Tibial artery (tissue), 4 donors: ENCODE data around the gene RLN3.

Experiments
- DNase-seq, 2 donors: peaks; one replicate each; pipeline ENCODE4 v3.0.0-alpha.2; 2019
- H3K27ac ChIP-seq, 2 donors: fragments of 200-600 bp; sonication (generic) in 1 of 2; 1 replicate in 1 of 2; 2 replicates in 1 of 2; pipeline ENCODE4 v1.5.1; 2018 to 2019; ENCODE audit warnings: mild to moderate bottlenecking in 1 of 2
- H3K27me3 ChIP-seq, 2 donors: fragments of 200-600 bp; sonication (generic) in 1 of 2; one replicate each; pipeline versions ENCODE4 v1.5.1 to v1.6.0; 2016 to 2019
- H3K36me3 ChIP-seq, 3 donors: fragments of 200-600 bp; sonication (generic) in 2 of 3; one replicate each; pipeline ENCODE4 v1.5.1; 2016 to 2019; ENCODE audit warnings: mild to moderate bottlenecking in 2 of 3
- H3K4me1 ChIP-seq, 4 donors: fragments of 200-600 bp; sonication (generic) in 2 of 4; 1 replicate in 3 of 4; 2 replicates in 1 of 4; pipeline ENCODE4 v1.5.1; 2016 to 2019
- H3K4me3 ChIP-seq, 2 donors: fragments of 200-600 bp; sonication (generic) in 1 of 2; 1 replicate in 1 of 2; 2 replicates in 1 of 2; pipeline ENCODE4 v1.5.1; 2018 to 2019; ENCODE audit warnings: mild to moderate bottlenecking in 2 of 2
- H3K9me3 ChIP-seq, 3 donors: fragments of 200-600 bp; sonication (generic) in 1 of 3; one replicate each; pipeline ENCODE4 v1.5.1; 2016 to 2019
- intact Hi-C: fragments of 100-400 bp; cut with DNase I; formaldehyde crosslinking; loops from one replicate; pipeline ENCODE4 v1.15.0; 2023; ENCODE audit warnings: low total_unique reads
- TF ChIP-seq, protein P1 (sequence below), 2 experiments: fragments of 200-600 bp in 1 of 2; fragments of 450-650 bp in 1 of 2; IDR thresholded peaks; one replicate each; pipeline ENCODE4 v1.5.1; 2017 to 2019; ENCODE audit warnings: antibody characterized with exemption in 2 of 2, mild to moderate bottlenecking in 1 of 2, moderate library complexity in 1 of 2

Gene RLN3

DNA sequence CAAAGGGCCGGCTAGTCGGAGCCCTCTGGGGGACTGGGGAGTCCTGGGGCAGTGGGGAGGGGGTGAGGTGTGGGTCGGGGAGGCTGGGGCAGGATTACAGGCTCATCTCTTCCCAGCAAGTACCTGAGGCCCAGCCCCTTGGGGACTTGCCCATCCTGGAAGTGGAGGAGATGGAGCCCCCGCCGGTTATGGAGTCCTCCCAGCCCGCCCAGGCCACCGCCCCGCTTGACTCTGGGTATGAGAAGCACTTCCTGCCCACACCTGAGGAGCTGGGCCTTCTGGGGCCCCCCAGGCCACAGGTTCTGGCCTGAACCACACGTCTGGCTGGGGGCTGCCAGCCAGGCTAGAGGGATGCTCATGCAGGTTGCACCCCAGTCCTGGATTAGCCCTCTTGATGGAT lies 24.0 kb downstream of the RLN3 start:
- Histone ChIP-seq H3K4me1 (peaks cover 0 to 2% (median 1%) of the 10 kb centered on the region in 4 donors), H3K36me3 (peaks cover 0 to 14% (median 0%) of the 10 kb centered on the region in 3 donors), H3K27me3 (peaks cover 0 to 1% of the 10 kb centered on the region in 2 donors), H3K27ac (no peak overlapping the region), H3K4me3 (no peak overlapping the region), H3K9me3 (no peaks in the 10 kb centered on the region)
- intact Hi-C loops, result loop anchor here (10.0 kb wide), 1 partner anchor 457 kb away; no protein-coding TSS in a partner anchor
- DNase-seq, result no peak
- TF ChIP-seq, protein P1, sequence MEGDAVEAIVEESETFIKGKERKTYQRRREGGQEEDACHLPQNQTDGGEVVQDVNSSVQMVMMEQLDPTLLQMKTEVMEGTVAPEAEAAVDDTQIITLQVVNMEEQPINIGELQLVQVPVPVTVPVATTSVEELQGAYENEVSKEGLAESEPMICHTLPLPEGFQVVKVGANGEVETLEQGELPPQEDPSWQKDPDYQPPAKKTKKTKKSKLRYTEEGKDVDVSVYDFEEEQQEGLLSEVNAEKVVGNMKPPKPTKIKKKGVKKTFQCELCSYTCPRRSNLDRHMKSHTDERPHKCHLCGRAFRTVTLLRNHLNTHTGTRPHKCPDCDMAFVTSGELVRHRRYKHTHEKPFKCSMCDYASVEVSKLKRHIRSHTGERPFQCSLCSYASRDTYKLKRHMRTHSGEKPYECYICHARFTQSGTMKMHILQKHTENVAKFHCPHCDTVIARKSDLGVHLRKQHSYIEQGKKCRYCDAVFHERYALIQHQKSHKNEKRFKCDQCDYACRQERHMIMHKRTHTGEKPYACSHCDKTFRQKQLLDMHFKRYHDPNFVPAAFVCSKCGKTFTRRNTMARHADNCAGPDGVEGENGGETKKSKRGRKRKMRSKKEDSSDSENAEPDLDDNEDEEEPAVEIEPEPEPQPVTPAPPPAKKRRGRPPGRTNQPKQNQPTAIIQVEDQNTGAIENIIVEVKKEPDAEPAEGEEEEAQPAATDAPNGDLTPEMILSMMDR (IDR thresholded peaks at IDR 0.05), result no peak

DNA sequence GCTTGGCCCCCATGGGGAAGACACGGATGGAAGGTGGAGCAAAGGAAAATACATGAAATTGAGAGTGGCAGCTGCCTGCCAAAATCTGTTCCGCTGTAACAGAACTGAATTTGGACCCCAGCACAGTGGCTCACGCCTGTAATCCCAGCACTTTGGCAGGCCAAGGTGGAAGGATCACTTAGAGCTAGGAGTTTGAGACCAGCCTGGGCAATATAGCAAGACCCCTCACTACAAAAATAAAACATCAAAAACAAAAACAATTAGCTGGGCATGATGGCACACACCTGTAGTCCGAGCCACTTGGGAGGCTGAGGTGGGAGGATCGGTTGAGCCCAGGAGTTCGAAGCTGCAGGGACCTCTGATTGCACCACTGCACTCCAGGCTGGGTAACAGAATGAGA lies 24.5 kb downstream of the RLN3 start:
- H3K4me3 ChIP-seq, result no peak overlapping the region
- no peak for DNase-seq
- H3K27me3 ChIP-seq, result peaks cover 0 to 6% of the 10 kb centered on the region in 2 donors
- peaks cover 0 to 14% (median 0%) of the 10 kb centered on the region in 3 donors for H3K36me3 ChIP-seq
- peaks cover 0 to 7% (median 4%) of the 10 kb centered on the region in 4 donors for H3K4me1 ChIP-seq
- intact Hi-C loops, result loop anchor here (10.0 kb wide), 1 partner anchor 458 kb away; no protein-coding TSS in a partner anchor
- no peaks in the 10 kb centered on the region for H3K9me3 ChIP-seq
- H3K27ac ChIP-seq, result no peak overlapping the region
- TF ChIP-seq, protein P1 (IDR thresholded peaks at IDR 0.05), result no peak

DNA sequence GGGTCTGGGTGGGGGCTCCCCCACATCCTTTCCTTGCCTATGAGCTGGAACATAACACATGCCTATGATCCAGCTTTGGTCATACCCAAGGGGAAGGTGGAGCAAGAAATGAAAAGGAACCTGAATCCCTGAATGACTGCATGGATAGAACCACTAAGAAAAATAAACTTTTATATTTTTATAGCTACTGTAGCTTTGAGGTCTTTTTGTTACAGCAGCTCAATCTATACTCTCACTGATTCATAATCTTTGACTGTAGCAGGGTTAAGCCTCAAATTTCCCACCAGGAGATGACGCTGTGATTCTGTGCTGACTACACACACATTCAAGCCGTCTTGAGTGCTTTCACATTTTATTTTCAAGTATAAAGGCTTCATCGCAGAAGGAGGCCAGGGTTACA lies 25.1 kb downstream of the RLN3 start:
- DNase-seq, result no peak
- TF ChIP-seq, protein P1 (IDR thresholded peaks at IDR 0.05), result no peak
- Histone ChIP-seq H3K27ac (no peak overlapping the region), H3K36me3 (peaks cover 0 to 14% (median 0%) of the 10 kb centered on the region in 3 donors), H3K27me3 (peaks cover 0 to 12% of the 10 kb centered on the region in 2 donors), H3K4me3 (no peak overlapping the region), H3K4me1 (peaks cover 0 to 13% (median 8%) of the 10 kb centered on the region in 4 donors), H3K9me3 (no peaks in the 10 kb centered on the region)
- intact Hi-C loops, result loop anchor here (10.0 kb wide), 1 partner anchor 458 kb away; no protein-coding TSS in a partner anchor

DNA sequence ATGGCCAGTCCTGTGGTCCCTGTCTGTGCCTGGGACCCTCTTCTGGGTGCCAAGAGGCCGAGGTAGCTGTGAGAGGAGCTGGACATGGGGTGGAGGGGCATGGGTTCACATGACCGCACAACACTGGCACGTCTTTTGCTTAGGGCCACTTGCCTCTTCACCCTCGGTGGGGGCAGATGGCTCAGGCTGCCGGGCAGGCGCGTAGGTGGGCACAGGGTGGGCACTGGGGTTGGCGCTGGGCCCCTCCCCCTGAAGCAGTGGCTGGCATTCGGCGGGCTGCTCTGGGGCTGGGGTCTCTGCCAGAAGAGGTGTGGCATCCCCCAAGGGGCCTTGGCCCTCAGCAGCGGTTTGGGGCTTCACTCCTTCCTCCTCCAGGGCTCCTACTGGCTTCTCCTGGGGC lies 25.6 kb downstream of the RLN3 start:
- Histone ChIP-seq H3K27me3 (peaks cover 0 to 16% of the 10 kb centered on the region in 2 donors), H3K36me3 (peaks cover 0 to 14% (median 0%) of the 10 kb centered on the region in 3 donors), H3K4me1 (peaks cover 0 to 15% (median 10%) of the 10 kb centered on the region in 4 donors), H3K4me3 (no peak overlapping the region), H3K9me3 (no peaks in the 10 kb centered on the region), H3K27ac (no peak overlapping the region)
- intact Hi-C loops, result loop anchor here (10.0 kb wide), 1 partner anchor 459 kb away; no protein-coding TSS in a partner anchor
- TF ChIP-seq, protein P1 (IDR thresholded peaks at IDR 0.05), result no peak
- DNase-seq, result no peak

DNA sequence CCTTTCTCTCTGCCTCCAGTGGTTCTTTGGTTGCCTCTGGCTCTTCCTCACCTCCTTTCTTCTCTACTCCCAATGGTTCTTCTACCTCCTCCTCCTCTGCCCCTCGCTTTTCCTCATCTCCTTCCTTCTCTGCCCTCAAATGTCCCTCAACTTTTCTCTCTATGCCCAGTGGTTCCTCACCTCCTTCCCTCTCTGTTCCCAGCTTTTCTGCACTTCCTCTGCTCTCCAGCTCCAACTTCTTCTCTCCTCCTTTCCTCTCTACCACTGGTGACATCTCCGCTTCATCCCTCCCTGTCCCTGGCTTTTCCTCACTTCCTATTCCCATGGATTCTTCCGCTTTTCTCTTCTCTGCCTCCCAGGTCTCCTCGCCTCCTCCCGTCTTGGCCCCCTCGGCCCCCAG lies 26.2 kb downstream of the RLN3 start:
- Histone ChIP-seq H3K36me3 (peaks cover 0 to 14% (median 0%) of the 10 kb centered on the region in 3 donors), H3K27ac (no peak overlapping the region)
- intact Hi-C loops, result loop anchor here (10.0 kb wide), 1 partner anchor 459 kb away; no protein-coding TSS in a partner anchor

More for the DNA sequence above, 26.2 kb downstream of the RLN3 start:
- H3K4me1 ChIP-seq, result peaks cover 0 to 20% (median 10%) of the 10 kb centered on the region in 4 donors
- DNase-seq, result no peak
- H3K27me3 ChIP-seq, result peaks cover 0 to 22% of the 10 kb centered on the region in 2 donors
- TF ChIP-seq, protein P1 (IDR thresholded peaks at IDR 0.05), result no peak
- H3K4me3 ChIP-seq, result no peak overlapping the region
- no peaks in the 10 kb centered on the region for H3K9me3 ChIP-seq
